H1 (cell line): ENCODE data around the gene GPM6B. TPM values are rescaled to one million over a fixed set of nuclear protein-coding genes. Genes with fewer than 3 reads are reported as not detected.

Experiments used
- CTCF ChIA-PET: fragments of 300-600 bp; sonication (Branson Sonifier 250); formaldehyde crosslinking; loops from one replicate; lab custom pipeline; 2021; ENCODE audit not compliant: partially characterized antibody; lab: Charles Lee
- POLR2A ChIA-PET: fragments of 300-600 bp; sonication (Branson Sonifier 250); formaldehyde crosslinking; loops from one replicate; lab custom pipeline; 2021; ENCODE audit warnings: inconsistent platforms; ENCODE audit not compliant: partially characterized antibody; lab: Charles Lee
- DNase-seq, 2 experiments: peaks; one replicate each; pipeline versions ENCODE4 v3.0.0 to v3.0.0-alpha.2; 2010 to 2022; ENCODE audit warnings: low spot score in 2 of 2, low read depth in 1 of 2, mixed read lengths in 1 of 2
- FAIRE-seq: peaks from 2 replicates; lab custom pipeline; 2011; peaks lifted over from hg19 to GRCh38; lab: Jason Lieb, UNC
- H2AFZ ChIP-seq: 2 replicates; pipeline ENCODE4 v1.8.1; 2012; ENCODE audit warnings: low read length, inconsistent platforms
- H2AK5ac ChIP-seq: 2 replicates; pipeline ENCODE4 v1.6.1; 2013; ENCODE audit warnings: low read depth, low read length
- H2BK120ac ChIP-seq: replicated peaks from 2 replicates; pipeline ENCODE3; 2013; ENCODE audit warnings: low read depth, low read length, inconsistent platforms
- H2BK12ac ChIP-seq: 2 replicates; pipeline ENCODE4 v1.6.1; 2013; ENCODE audit warnings: low read depth, low read length
- H2BK15ac ChIP-seq: 2 replicates; pipeline ENCODE4 v1.6.1; 2013; ENCODE audit warnings: low read length
- H2BK20ac ChIP-seq: 2 replicates; pipeline ENCODE4 v1.6.1; 2013; ENCODE audit warnings: low read length
- H2BK5ac ChIP-seq: 2 replicates; pipeline ENCODE4 v1.6.1; 2013; ENCODE audit warnings: low read depth, low read length
- H3K14ac ChIP-seq: 2 replicates; pipeline ENCODE4 v1.6.1; 2013; ENCODE audit warnings: inconsistent platforms; ENCODE audit not compliant: insufficient read length
- H3K18ac ChIP-seq: 2 replicates; pipeline ENCODE4 v1.6.1; 2013; ENCODE audit warnings: low read length; ENCODE audit errors: extremely low read depth
- H3K23ac ChIP-seq: 2 replicates; pipeline ENCODE4 v1.6.1; 2013; ENCODE audit warnings: inconsistent platforms; ENCODE audit not compliant: insufficient read length
- H3K23me2 ChIP-seq: 2 replicates; pipeline ENCODE4 v1.6.1; 2013; ENCODE audit warnings: low read depth, low read length
- H3K27ac ChIP-seq: 2 replicates; pipeline ENCODE4 v1.6.1; 2011; ENCODE audit warnings: low read depth, low read length, inconsistent platforms
- H3K27me3 ChIP-seq, 4 experiments: replicated peaks in 1 of 4; 1 replicate in 1 of 4; 2 replicates in 3 of 4; pipeline versions ENCODE4 v1.6.1 to v1.8.1; 2011 to 2013; ENCODE audit warnings: low read length in 3 of 4, mild to moderate bottlenecking in 3 of 4, inconsistent platforms in 2 of 4, mixed read lengths in 2 of 4, moderate library complexity in 1 of 4; ENCODE audit not compliant: control insufficient read depth in 3 of 4, insufficient read depth in 3 of 4; ENCODE audit errors: extremely low read depth in 1 of 4
- H3K36me3 ChIP-seq, 4 experiments: 2 replicates each; pipeline versions ENCODE4 v1.6.1 to v1.8.1; 2011 to 2013; ENCODE audit warnings: mild to moderate bottlenecking in 4 of 4, low read length in 3 of 4, moderate library complexity in 2 of 4, control low read depth in 1 of 4, inconsistent platforms in 1 of 4; ENCODE audit not compliant: insufficient read depth in 4 of 4, control insufficient read depth in 2 of 4
- H3K4ac ChIP-seq: replicated peaks from 2 replicates; pipeline ENCODE3; 2013; ENCODE audit warnings: low read length, low read depth, mixed read lengths, inconsistent platforms; ENCODE audit not compliant: insufficient read length
- H3K4me1 ChIP-seq, 4 experiments: replicated peaks in 1 of 4; 1 replicate in 1 of 4; 2 replicates in 3 of 4; pipeline versions ENCODE4 v1.6.1 to v1.8.1; 2011 to 2013; ENCODE audit warnings: low read length in 3 of 4, inconsistent platforms in 2 of 4, mixed read lengths in 1 of 4; ENCODE audit not compliant: insufficient read depth in 4 of 4, control insufficient read depth in 3 of 4
- H3K4me2 ChIP-seq, 2 experiments: 2 replicates each; pipeline versions ENCODE4 v1.6.1 to v1.8.1; 2011 to 2013; ENCODE audit warnings: low read depth in 2 of 2, low read length in 2 of 2, control low read depth in 1 of 2, inconsistent platforms in 1 of 2, mild to moderate bottlenecking in 1 of 2; ENCODE audit not compliant: insufficient read depth in 1 of 2
- H3K4me3 ChIP-seq, 4 experiments: fragments of 200-600, 300-600 bp in 1 of 4; sonication (generic), shearing (Covaris generic), sonication (Bioruptor Twin) in 1 of 4; 2 replicates each; pipeline versions ENCODE4 v1.5.1 to v1.8.1; 2011 to 2016; ENCODE audit warnings: low read length in 4 of 4, low read depth in 3 of 4, control low read depth in 2 of 4, inconsistent platforms in 2 of 4, mild to moderate bottlenecking in 2 of 4, mixed read lengths in 1 of 4, moderate library complexity in 1 of 4; ENCODE audit not compliant: insufficient read depth in 2 of 4; ENCODE audit errors: extremely low read depth in 1 of 4
- H3K56ac ChIP-seq: replicated peaks from 2 replicates; pipeline ENCODE3; 2013; ENCODE audit warnings: low read depth, mild to moderate bottlenecking, mixed read lengths, low read length, inconsistent platforms; ENCODE audit not compliant: insufficient read length
- H3K79me1 ChIP-seq: 2 replicates; pipeline ENCODE4 v1.6.1; 2013; ENCODE audit warnings: low read depth, low read length, control low read depth
- H3K79me2 ChIP-seq, 2 experiments: 2 replicates each; pipeline versions ENCODE4 v1.6.1 to v1.8.1; 2012 to 2013; ENCODE audit warnings: low read length in 2 of 2, mild to moderate bottlenecking in 2 of 2, inconsistent platforms in 1 of 2; ENCODE audit not compliant: insufficient read depth in 2 of 2, control insufficient read depth in 1 of 2
- H3K9ac ChIP-seq, 4 experiments: replicated peaks in 1 of 4; 1 replicate in 1 of 4; 2 replicates in 3 of 4; pipeline versions ENCODE4 v1.6.1 to v1.8.1; 2011 to 2013; ENCODE audit warnings: low read depth in 3 of 4, low read length in 3 of 4, control low read depth in 2 of 4, mild to moderate bottlenecking in 2 of 4, moderate library complexity in 2 of 4, inconsistent platforms in 1 of 4; ENCODE audit errors: extremely low read depth in 1 of 4
- H3K9me3 ChIP-seq, 2 experiments: 2 replicates each; pipeline versions ENCODE4 v1.6.1 to v1.8.1; 2012 to 2013; ENCODE audit warnings: mild to moderate bottlenecking in 2 of 2, moderate library complexity in 2 of 2, control low read depth in 1 of 2, inconsistent platforms in 1 of 2, low read depth in 1 of 2, low read length in 1 of 2, mixed read lengths in 1 of 2; ENCODE audit not compliant: insufficient read depth in 2 of 2
- H4K20me1 ChIP-seq, 2 experiments: replicated peaks in 1 of 2; 2 replicates each; pipeline versions ENCODE3 to v1.8.1; 2011 to 2013; ENCODE audit warnings: inconsistent platforms in 2 of 2, low read length in 2 of 2, mild to moderate bottlenecking in 1 of 2; ENCODE audit not compliant: insufficient read depth in 2 of 2, control insufficient read depth in 1 of 2
- H4K5ac ChIP-seq: 2 replicates; pipeline ENCODE4 v1.6.1; 2013; ENCODE audit warnings: low read length, low read depth, mixed read lengths, inconsistent platforms; ENCODE audit not compliant: insufficient read length
- H4K8ac ChIP-seq: 2 replicates; pipeline ENCODE4 v1.8.0; 2013; ENCODE audit warnings: mild to moderate bottlenecking, moderate library complexity, low read length, inconsistent platforms; ENCODE audit not compliant: insufficient read depth; ENCODE audit errors: extremely low read depth
- H4K91ac ChIP-seq: replicated peaks from 2 replicates; pipeline ENCODE3; 2013; ENCODE audit warnings: low read length, mixed read lengths, inconsistent platforms; ENCODE audit not compliant: insufficient read length
- BACH1 ChIP-seq: IDR thresholded peaks from 2 replicates; pipeline ENCODE4 v1.6.1; 2012; ENCODE audit warnings: low read length, improper control_type of control experiment
- CBX8 ChIP-seq: fragments of 300-800, 300-1000 bp; sonication (generic); IDR thresholded peaks from 2 replicates; pipeline ENCODE4 v1.7.1; 2016; ENCODE audit warnings: low read depth, low read length, borderline replicate concordance
- PHF8 ChIP-seq: fragments of 200-600 bp; sonication (generic); conservative IDR thresholded peaks from 2 replicates; pipeline ENCODE4 v1.7.1; 2012; ENCODE audit warnings: low read depth, mild to moderate bottlenecking, inconsistent platforms, low read length, moderate library complexity
- TAF7 ChIP-seq: optimal IDR thresholded peaks from 2 replicates; pipeline ENCODE3; 2011; ENCODE audit warnings: low read depth, mild to moderate bottlenecking, inconsistent platforms, low read length, moderate library complexity, borderline replicate concordance
- TEAD4 ChIP-seq: IDR thresholded peaks from 2 replicates; pipeline ENCODE4 v1.6.1; 2012; ENCODE audit warnings: low read depth, low read length, inconsistent platforms, mixed read lengths
- USF2 ChIP-seq: IDR thresholded peaks from 2 replicates; pipeline ENCODE4 v1.6.1; 2011; ENCODE audit warnings: low read length, improper control_type of control experiment
- ZNF274 ChIP-seq: IDR thresholded peaks from 2 replicates; pipeline ENCODE4 v1.7.0; 2012; ENCODE audit warnings: low read length, borderline replicate concordance; ENCODE audit errors: extremely low read depth
- WGBS, 2 experiments: shearing (Covaris generic) in 1 of 2; methylation state at CpG; one replicate each; pipeline versions ENCODE4 v1.1.6 to v1.1.7; 2013 to 2015; ENCODE audit warnings: low lambda C conversion rate in 2 of 2, mixed read lengths in 2 of 2, inconsistent platforms in 1 of 2, low coverage in 1 of 2, missing lambda C conversion rate in 1 of 2; ENCODE audit not compliant: insufficient replicate concordance in 2 of 2, insufficient coverage in 1 of 2, insufficient read length in 1 of 2; ENCODE audit errors: extremely low coverage in 1 of 2, missing lambda C conversion rate in 1 of 2; 5-methylcytosine and 5-hydroxymethylcytosine counted together
- polyA plus RNA-seq, 7 experiments: library from polyadenylated mRNA; depleted of rRNA in 3 of 7; stranded (reverse) in 5 of 7; unstranded in 2 of 7; fragments of >200 nt in 5 of 7; fragments of 200-250 nt in 2 of 7; gene quantifications; 1 replicate in 5 of 7; 2 replicates in 1 of 7; 4 replicates in 1 of 7; pipeline versions ENCODE4 v1.2.1 to v1.2.3, GENCODE V29; 2011 to 2013; ENCODE audit warnings: missing spikeins in 2 of 7, mixed read lengths in 2 of 7
- total RNA-seq: library from RNA; stranded (reverse); fragmentation: NEBNext Ultra II Directional; extraction: Animal tissue kit (Norgen Biotek cat#: 25700); gene quantifications from 2 replicates; pipeline ENCODE4 v1.2.1, GENCODE V29; 2021

The GPM6B gene
- total and polyA plus RNA-seq, 2 of the 8 experiments (the other 6 are each of a cell fraction or from before 2014, with no cell fraction given): 132 to 175 TPM

GRCh38 chrX:13780868-13781427 lies 35.9 kb downstream of the GPM6B start:
- no peak overlapping the region for H4K8ac ChIP-seq
- no peak for FAIRE-seq

More at GRCh38 chrX:13780868-13781427, 35.9 kb downstream of the GPM6B start:
- H3K9me3 ChIP-seq: no peaks in the 10 kb centered on the region
- no peak overlapping the region for H2BK120ac ChIP-seq
- no peak overlapping the region for H4K91ac ChIP-seq
- H4K20me1 ChIP-seq: no peaks in the 10 kb centered on the region
- no peaks in the 10 kb centered on the region for H3K23me2 ChIP-seq
- no peak overlapping the region for H3K56ac ChIP-seq
- DNase-seq: no peak
- H3K18ac ChIP-seq: no peak overlapping the region
- H3K4me1 ChIP-seq: no peaks in the 10 kb centered on the region; a peak in 1 of 7 replicates
- no peaks in the 10 kb centered on the region for H3K79me1 ChIP-seq
- TF ChIP-seq ZNF274 (no peak), PHF8 (no peak), TEAD4 (no peak), TAF7 (no peak), BACH1 (no peak), USF2 (no peak), CBX8 (no peak)
- no peak overlapping the region for H2AK5ac ChIP-seq
- no peaks in the 10 kb centered on the region for H3K79me2 ChIP-seq
- H3K4me2 ChIP-seq: no peak overlapping the region
- no peak overlapping the region for H3K9ac ChIP-seq
- H3K4ac ChIP-seq: no peak overlapping the region
- 91% methylated on average over 6 of the region's 7 CpGs; no CpG with 5 or more reads in 1 of the 2 experiments for WGBS, 2 experiments
- no peak overlapping the region for H2AFZ ChIP-seq
- ChIA-PET CTCF (interaction anchor here (0.9 to 1.3 kb wide), 4 partner anchors 10 to 158 kb away, joined by 3 to 5 read pairs (median 3); no protein-coding TSS in a partner anchor), POLR2A (interaction anchor here (0.6 to 2.6 kb wide), 4 partner anchors 13 to 248 kb away, joined by 3 to 10 read pairs (median 3); partner anchors contain the start of gene GEMIN8)
- no peak overlapping the region for H3K23ac ChIP-seq
- no peak overlapping the region for H2BK5ac ChIP-seq
- H3K36me3 ChIP-seq: peaks cover 3 to 40% (median 18%) of the 10 kb centered on the region in 4 experiments; a peak in 7 of 8 replicates
- no peak overlapping the region for H2BK12ac ChIP-seq
- no peak overlapping the region for H2BK20ac ChIP-seq
- H3K27me3 ChIP-seq: no peaks in the 10 kb centered on the region
- H3K4me3 ChIP-seq: no peak overlapping the region
- H2BK15ac ChIP-seq: no peak overlapping the region
- no peak overlapping the region for H4K5ac ChIP-seq
- H3K27ac ChIP-seq: no peak overlapping the region
- no peak overlapping the region for H3K14ac ChIP-seq
